Fibroblast of mammary gland (primary cell): ENCODE data around the gene MAP3K2.

Experiments
- DNase-seq: peaks from one replicate; pipeline ENCODE4 v3.0.0-alpha.2; 2010; ENCODE audit warnings: low read depth
- H3K4me3 ChIP-seq: 2 replicates; pipeline ENCODE4 v1.5.1; 2011; ENCODE audit warnings: low read depth, mild to moderate bottlenecking, low read length, moderate library complexity; ENCODE audit not compliant: control insufficient read depth
- TF ChIP-seq, protein P1 (sequence below): conservative IDR thresholded peaks from 2 replicates; pipeline ENCODE4 v1.5.1; 2011; ENCODE audit warnings: low read depth, low read length, inconsistent platforms; ENCODE audit not compliant: control insufficient read depth, insufficient read depth

The MAP3K2 gene

GRCh38 chr2:127293748-127294562 is 93.8 kb downstream of the MAP3K2 start, which contains the start of gene ERCC3:
TSS of gene ERCC3 (minus strand) at chr2:127294144. CDS start at chr2:127294081, 63 bp downstream.
- peak; percentile 74 for DNase-seq
- TF ChIP-seq, protein P1, sequence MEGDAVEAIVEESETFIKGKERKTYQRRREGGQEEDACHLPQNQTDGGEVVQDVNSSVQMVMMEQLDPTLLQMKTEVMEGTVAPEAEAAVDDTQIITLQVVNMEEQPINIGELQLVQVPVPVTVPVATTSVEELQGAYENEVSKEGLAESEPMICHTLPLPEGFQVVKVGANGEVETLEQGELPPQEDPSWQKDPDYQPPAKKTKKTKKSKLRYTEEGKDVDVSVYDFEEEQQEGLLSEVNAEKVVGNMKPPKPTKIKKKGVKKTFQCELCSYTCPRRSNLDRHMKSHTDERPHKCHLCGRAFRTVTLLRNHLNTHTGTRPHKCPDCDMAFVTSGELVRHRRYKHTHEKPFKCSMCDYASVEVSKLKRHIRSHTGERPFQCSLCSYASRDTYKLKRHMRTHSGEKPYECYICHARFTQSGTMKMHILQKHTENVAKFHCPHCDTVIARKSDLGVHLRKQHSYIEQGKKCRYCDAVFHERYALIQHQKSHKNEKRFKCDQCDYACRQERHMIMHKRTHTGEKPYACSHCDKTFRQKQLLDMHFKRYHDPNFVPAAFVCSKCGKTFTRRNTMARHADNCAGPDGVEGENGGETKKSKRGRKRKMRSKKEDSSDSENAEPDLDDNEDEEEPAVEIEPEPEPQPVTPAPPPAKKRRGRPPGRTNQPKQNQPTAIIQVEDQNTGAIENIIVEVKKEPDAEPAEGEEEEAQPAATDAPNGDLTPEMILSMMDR = no peak
- H3K4me3 ChIP-seq = peak within 1 kb of the TSS; percentile 91

DNA sequence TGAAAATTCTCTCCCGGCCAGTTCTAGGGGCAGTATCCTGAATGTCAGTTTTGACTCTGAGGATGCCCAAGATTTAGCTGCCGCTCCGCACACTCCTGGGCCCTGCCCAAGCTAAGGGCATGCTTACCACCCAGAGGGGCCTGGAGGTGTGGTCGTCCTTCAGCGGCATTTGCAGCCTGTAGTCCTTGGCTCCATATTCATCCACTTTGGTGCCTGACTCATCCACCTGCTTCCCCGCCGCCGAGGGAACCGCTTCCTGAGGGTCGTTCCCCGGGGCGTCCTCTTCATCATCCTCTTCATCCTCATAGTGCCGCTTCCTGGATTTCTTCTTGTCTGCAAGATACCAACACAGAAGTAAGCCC is 94.4 kb downstream of the MAP3K2 start:
- H3K4me3 ChIP-seq = peak overlapping the region; percentile 91
- TF ChIP-seq, protein P1 = no peak
- DNase-seq = peak; percentile 6

DNA sequence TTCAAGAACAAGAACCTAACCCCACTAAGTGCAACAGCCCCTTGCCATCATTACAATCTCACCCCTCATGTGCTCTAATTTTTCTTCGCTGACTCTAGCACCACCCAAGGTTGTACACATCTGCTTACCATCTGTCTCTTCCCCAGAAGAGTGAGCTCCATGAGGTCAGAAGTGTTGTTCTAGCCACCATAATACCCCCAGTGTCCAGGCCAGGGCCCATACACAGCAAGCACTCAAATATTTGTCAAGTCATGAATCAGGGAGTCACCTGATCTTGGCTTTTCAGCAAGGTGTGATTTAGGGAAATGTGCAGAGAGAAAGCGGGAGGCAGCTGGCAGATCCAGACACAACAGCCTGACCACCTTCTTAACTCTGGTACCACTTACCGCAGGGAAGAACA is 99.5 kb downstream of the MAP3K2 start:
- TF ChIP-seq, protein P1 = no peak
- DNase-seq = peak; percentile 18
- H3K4me3 ChIP-seq = no peak overlapping the region

- TF ChIP-seq, protein P1 = no peak
Measured at GRCh38 chr2:127283275-127283674, 104.5 kb downstream of the MAP3K2 start.

DNA sequence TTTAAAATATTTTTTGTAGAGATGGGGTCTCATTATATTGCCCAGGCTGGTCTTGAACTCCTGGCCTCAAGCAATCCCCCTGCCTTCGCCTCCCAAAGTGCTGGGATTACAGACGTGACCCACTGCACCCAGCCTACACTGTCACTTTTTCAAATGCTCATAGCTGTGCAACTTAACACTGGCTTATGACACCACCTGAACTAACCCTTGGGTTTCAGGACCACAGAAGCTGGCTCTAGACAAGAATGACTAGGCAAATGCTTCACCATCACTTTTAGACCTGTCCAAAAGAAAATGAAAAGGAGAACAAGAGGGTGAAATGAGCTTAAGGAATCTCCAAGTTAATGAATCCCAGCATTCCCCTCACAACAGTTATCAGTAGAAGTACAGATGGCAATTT is 107.1 kb downstream of the MAP3K2 start:
- H3K4me3 ChIP-seq = no peak overlapping the region
- TF ChIP-seq, protein P1 = no peak
- no peak for DNase-seq

More at GRCh38 chr2:127283275-127283674, 104.5 kb downstream of the MAP3K2 start:
- no peak overlapping the region for H3K4me3 ChIP-seq
- no peak for DNase-seq

DNA sequence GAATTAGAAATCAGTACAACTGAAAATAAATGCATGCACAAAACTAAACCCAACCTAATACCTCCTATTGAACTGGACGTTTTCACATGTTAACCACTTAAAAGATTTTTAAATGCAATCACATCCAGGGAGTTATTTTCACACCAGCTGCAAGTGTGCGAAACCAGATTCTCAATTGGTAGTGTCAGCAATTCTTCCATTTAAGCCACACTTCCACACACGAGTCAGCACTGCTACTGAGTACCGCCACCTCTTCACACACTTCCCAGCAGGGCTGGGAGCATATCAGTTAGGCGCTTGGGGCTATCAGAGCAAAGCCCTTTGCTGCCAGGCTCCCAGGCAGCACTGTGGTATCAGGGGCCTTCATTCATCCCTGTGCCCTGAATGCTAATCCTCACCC is 108.0 kb downstream of the MAP3K2 start:
- TF ChIP-seq, protein P1 = no peak
- DNase-seq = no peak
- no peak overlapping the region for H3K4me3 ChIP-seq
